Esophagus squamous epithelium (tissue), 4 donors: Measurements from ENCODE around the gene MRPL38.
A peak's percentile ranks its signal among the peaks of the same experiment; 100 is the strongest.

Experiments
- POLR2A ChIP-seq, 4 donors: fragments of 450-650 bp; IDR thresholded peaks; one replicate each; pipeline ENCODE4 v1.6.1; 2017; ENCODE audit warnings: antibody characterized with exemption in 4 of 4, mild to moderate bottlenecking in 4 of 4, moderate library complexity in 3 of 4
- TF ChIP-seq, protein P1 (sequence below), 6 experiments: fragments of 450-650 bp in 4 of 6; fragments of 200-600 bp in 2 of 6; sonication (generic) in 2 of 6; IDR thresholded peaks; one replicate each; pipeline ENCODE4 v1.5.1; 2016 to 2019; ENCODE audit warnings: antibody characterized with exemption in 6 of 6, mild to moderate bottlenecking in 4 of 6, moderate library complexity in 4 of 6

DNA sequence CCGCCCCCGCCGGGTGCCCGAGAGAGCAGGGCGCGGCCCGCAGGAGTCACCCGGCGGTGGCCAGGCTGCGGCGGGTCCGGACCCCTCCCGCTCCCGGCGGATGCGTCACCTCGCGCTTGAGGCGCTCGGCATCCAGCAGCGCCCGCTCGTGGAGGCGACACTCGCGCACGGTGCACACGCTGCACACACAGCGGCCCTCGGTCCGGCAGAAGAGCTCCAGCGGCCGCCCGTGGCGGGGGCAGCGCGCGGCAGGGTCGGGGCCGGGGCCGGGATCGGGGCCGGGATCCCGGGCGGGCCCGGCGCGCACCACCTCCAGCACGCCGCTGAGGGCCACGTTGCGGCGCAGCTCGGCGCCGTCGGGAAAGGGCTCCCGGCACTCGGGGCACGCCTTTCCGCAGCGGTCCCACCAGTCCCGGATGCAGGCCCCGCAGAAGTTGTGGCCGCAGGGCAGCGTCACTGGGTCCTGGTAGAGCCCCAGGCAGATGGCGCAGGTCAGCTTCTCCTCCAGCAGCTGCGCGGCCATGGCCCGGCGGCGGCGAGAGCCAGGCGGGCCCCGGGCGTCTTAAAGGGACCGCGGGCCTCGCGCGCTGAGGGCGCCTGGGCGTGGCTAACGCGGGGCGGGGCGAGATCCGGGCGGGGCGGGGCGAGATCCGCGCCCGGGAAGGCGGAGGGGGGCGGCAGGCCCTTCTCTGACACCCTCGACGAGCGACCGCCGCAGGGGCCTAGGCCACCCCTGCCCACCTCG lies 8.1 kb downstream of the MRPL38 start, which contains the start of gene TRIM65:
- TF ChIP-seq, protein P1, sequence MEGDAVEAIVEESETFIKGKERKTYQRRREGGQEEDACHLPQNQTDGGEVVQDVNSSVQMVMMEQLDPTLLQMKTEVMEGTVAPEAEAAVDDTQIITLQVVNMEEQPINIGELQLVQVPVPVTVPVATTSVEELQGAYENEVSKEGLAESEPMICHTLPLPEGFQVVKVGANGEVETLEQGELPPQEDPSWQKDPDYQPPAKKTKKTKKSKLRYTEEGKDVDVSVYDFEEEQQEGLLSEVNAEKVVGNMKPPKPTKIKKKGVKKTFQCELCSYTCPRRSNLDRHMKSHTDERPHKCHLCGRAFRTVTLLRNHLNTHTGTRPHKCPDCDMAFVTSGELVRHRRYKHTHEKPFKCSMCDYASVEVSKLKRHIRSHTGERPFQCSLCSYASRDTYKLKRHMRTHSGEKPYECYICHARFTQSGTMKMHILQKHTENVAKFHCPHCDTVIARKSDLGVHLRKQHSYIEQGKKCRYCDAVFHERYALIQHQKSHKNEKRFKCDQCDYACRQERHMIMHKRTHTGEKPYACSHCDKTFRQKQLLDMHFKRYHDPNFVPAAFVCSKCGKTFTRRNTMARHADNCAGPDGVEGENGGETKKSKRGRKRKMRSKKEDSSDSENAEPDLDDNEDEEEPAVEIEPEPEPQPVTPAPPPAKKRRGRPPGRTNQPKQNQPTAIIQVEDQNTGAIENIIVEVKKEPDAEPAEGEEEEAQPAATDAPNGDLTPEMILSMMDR (IDR thresholded peaks at IDR 0.05): peak; percentile 24 to 44 (median 33)
- TF ChIP-seq POLR2A (IDR thresholded peaks at IDR 0.05): peak in 2 of 4 donors; percentile 59 to 83
